Fibroblast of pulmonary artery (primary cell): ENCODE measurements around the gene TGFBR2.
A peak's percentile ranks its signal among the peaks of the same experiment; 100 is the strongest.
"Not testable (repeated sequence)": the region's sequence is repeated elsewhere in the genome, so short reads cannot be mapped to it uniquely, and the experiment has no call there.

ENCODE experiments used
- DNase-seq: peaks from one replicate; pipeline ENCODE4 v3.0.0-alpha.2; 2010; ENCODE audit warnings: low read depth
- H3K4me3 ChIP-seq: replicated peaks from 2 replicates; pipeline ENCODE4 v1.5.1; 2011; ENCODE audit warnings: low read depth, mild to moderate bottlenecking, control low read depth, low read length, moderate library complexity
- TF ChIP-seq, protein P1 (sequence below): IDR thresholded peaks from 2 replicates; pipeline ENCODE4 v1.5.1; 2011; ENCODE audit warnings: mild to moderate bottlenecking, control low read depth, low read length, inconsistent platforms; ENCODE audit errors: missing control alignments

TGFBR2 gene

DNA sequence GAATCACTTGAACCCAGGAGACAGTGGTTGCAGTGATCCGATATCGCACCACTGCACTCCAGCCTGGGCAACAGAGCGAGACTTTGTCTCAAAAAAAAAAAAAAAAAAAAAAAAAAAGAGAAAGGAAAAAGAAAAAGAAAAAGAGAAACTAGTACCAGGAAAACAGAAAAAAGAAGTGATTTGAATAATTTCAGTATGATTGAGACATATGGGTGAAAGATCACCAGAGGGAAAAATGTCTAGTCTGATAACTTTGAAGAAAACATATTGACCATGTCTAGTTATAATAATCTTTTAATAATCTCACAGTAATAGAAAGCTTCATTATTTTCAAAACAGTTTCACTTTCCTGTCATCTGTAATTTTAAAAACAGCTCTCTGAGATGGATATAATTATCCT, 16.4 kb downstream of the TGFBR2 start:
- TF ChIP-seq, protein P1, sequence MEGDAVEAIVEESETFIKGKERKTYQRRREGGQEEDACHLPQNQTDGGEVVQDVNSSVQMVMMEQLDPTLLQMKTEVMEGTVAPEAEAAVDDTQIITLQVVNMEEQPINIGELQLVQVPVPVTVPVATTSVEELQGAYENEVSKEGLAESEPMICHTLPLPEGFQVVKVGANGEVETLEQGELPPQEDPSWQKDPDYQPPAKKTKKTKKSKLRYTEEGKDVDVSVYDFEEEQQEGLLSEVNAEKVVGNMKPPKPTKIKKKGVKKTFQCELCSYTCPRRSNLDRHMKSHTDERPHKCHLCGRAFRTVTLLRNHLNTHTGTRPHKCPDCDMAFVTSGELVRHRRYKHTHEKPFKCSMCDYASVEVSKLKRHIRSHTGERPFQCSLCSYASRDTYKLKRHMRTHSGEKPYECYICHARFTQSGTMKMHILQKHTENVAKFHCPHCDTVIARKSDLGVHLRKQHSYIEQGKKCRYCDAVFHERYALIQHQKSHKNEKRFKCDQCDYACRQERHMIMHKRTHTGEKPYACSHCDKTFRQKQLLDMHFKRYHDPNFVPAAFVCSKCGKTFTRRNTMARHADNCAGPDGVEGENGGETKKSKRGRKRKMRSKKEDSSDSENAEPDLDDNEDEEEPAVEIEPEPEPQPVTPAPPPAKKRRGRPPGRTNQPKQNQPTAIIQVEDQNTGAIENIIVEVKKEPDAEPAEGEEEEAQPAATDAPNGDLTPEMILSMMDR: no peak
- no peak overlapping the region for H3K4me3 ChIP-seq

DNA sequence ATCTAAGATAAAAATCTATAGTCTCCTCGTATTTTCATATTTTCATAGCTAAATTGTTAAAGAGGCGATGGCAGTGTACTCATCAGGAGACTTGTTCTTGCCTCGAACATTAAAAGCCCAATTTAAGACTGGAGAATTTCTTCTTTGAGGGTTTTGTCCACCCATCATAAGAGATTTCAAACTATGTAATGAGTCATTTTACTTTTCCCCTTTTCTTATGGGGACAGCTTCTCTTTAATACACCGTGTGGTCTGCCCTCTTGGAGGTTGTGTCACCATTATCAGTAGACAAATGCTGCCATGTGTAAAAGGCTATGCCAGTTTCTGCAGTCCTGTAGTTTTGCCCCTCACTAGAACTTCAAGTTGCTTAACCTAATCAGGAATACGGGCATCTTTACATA, 16.9 kb downstream of the TGFBR2 start:
- DNase-seq: no peak
- TF ChIP-seq, protein P1: no peak
- H3K4me3 ChIP-seq: no peak overlapping the region

More for the DNA sequence above, 16.4 kb downstream of the TGFBR2 start:
- DNase-seq: no peak

DNA sequence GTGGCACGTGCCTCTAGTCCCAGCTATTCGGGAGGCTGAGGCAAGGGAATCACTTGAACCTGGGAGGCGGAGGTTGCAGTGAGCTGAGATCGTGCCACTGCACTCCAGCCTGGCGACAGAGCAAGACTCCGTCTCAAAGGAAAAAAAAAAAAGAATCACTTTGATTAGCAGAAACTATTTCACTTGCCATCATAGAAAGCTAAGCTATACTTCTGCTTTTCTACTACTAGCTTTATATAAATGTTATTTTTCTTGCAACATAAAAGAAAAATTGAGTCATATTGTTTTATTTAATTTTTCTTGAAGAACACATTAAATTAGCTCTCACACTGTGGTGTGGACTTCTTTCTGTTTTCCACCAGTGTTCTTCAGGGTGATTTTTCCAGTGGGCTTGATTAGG, 18.1 kb downstream of the TGFBR2 start:
- DNase-seq, H3K4me3 ChIP-seq: not testable (repeated sequence)

DNA sequence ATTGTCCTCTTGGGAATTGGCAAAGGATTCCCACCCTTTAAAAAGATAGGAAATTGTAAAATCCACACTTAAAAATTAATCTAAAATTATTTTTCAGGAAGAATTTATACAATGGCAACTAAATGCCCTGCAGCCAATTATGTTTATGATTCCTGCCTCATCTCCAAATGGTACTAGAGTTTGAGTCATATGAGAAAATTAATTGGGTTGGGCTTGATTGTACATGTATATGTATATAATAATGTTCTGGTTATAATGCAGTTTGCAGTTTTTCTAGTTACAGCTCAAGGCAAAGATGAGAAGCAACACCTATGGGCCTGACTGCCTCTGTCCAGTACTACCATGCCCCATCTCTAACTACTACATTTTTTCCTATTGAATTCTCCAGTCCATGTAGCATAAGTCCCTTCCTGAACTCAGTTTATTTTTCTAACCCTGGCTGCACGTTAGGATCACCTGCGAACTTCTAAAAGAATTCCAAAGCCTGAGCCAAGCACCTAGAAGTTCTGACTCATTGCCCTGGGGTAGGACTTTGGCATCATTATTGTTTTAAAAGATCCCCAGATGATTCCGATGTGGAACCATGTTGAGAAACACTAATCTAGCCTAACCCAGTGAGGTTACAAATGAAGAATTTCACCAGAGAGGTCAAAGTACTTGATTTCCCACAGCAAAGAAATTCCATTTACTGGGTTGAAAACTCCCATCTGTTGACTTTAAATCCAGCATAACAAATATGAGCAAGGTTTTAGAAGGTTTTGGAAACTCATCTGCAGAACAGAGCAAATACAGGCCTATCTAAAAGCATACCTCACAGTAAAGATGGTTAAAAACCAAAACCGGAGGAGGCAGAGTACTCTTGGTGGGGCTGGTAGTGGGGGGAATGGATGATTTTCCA, 19.4 kb downstream of the TGFBR2 start:
- H3K4me3 ChIP-seq: no peak overlapping the region
- TF ChIP-seq, protein P1: no peak
- DNase-seq: peak; percentile 73

DNA sequence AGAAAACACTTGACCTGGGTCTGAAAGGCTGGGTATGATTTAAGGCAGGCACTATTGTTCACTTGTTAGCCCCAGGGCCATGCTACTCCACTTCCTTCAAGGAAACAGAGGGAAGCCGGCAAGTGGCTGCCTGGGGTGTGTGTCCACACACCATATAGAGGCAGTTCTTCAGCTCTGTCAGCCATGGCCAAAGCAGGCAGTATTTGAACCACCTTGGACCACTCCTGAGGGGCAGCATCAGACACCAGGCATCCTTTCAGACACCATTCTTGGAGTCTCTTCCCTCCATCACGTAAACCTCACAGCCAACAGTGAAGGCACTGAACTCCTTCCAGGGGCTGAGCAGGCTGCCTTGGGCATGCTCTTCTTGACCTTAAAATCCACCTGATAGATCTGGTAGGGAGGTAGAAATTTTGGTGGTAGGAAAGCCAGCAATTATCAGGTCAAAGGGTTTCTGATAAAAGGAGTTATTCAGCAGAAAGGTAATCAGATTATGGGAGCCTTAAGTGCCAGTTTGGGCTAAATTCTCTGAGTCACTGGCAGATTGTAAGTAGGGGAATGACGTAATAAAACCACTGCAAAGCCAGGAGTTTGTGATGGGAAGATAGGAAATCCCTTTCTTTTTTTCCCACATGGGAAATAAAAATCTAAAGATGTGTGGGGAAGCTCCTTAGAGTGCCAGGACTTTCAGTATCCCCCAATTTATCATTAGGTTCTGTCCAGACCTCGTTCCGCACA, 20.2 kb downstream of the TGFBR2 start:
- TF ChIP-seq, protein P1: no peak
- DNase-seq: peak; percentile 65
- H3K4me3 ChIP-seq: no peak overlapping the region

DNA sequence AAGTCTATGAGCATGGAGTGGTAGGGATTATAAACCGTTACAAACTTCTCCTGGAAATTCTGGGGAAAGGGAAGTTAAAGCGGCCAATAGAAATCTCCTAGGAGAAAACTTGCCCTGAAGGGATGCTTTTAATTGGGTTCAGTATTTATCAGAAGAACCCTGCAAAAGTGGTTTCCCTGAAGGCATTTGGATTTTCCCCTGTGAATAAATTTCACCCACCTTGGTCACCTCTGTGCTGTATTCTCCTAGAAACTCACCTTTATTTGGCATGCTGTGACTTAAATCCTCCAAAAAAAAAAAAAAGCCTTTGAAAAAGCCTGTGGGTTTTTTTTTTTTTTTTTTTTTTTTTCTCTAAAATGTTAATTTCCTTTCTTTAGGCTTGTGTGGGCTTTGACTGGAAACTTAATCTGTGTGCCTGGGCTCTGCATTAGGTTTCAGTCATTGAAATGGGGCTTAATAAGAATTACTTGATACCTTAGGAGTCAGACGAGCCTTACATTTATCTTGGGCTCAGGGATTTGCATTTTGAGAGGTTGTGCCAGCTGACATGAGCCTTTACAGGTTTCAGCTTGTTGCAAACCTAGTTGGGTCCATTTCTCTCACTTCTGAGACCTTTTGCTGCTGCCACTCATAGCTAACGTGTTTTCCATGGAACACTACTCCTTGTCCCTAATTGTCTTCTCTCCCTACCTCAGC, 22.0 kb downstream of the TGFBR2 start:
- no peak for DNase-seq
- TF ChIP-seq, protein P1: no peak
- no peak overlapping the region for H3K4me3 ChIP-seq
